HepG2 (cell line): ENCODE measurements around the gene FSTL1. TPM values are rescaled to one million over a fixed set of nuclear protein-coding genes. Genes with fewer than 3 reads are reported as not detected.

Experiments
- ATAC-seq: fragments of 200-7000 bp; cut with Tn5 transposase; 3 replicates; pipeline ENCODE4 v1.9.1; 2020; ENCODE audit warnings: mild to moderate bottlenecking, moderate library complexity
- BruUV-seq: library from RNA; stranded (reverse); fragments of 400-500 nt; replicated peaks from 2 replicates; lab custom pipeline; 2021; lab: Mats Ljungman, UMichigan
- CTCF ChIA-PET: fragments of 300-600 bp; formaldehyde crosslinking; extraction: SDS; loops from one replicate; lab custom pipeline; 2021; ENCODE audit warnings: low total read pairs, inconsistent platforms, low intra/inter-chr PET ratio; lab: Yijun Ruan, JAX
- POLR2A ChIA-PET: fragments of 350-600 bp; sonication (Branson Sonifier 250); formaldehyde crosslinking; loops from one replicate; lab custom pipeline; 2020; ENCODE audit warnings: antibody characterized with exemption, inconsistent platforms; lab: Yijun Ruan, JAX
- DNase-seq: peaks from one replicate; pipeline ENCODE4 v3.0.0-alpha.2; 2015; ENCODE audit warnings: low spot score
- FAIRE-seq: peaks from 3 replicates; lab custom pipeline; 2011; peaks lifted over from hg19 to GRCh38; lab: Jason Lieb, UNC
- H2AFZ ChIP-seq: one replicate; pipeline ENCODE4 v1.6.1; 2011; ENCODE audit warnings: low read length, inconsistent platforms
- H3K27ac ChIP-seq: fragments of 300-600 bp; 3 replicates; pipeline ENCODE4 v1.8.0; 2011; ENCODE audit warnings: mixed run types, mild to moderate bottlenecking, mixed read lengths, low read length, inconsistent platforms; ENCODE audit not compliant: insufficient read depth; ENCODE audit errors: extremely low read length
- H3K27me3 ChIP-seq, 2 experiments: fragments of 200-600 bp in 1 of 2; 2 replicates in 1 of 2; 3 replicates in 1 of 2; pipeline versions ENCODE4 v1.6.0 to v1.8.0; 2011; ENCODE audit warnings: low read length in 2 of 2, mild to moderate bottlenecking in 2 of 2, moderate library complexity in 2 of 2, inconsistent platforms in 1 of 2; ENCODE audit not compliant: insufficient read depth in 2 of 2, control insufficient read depth in 1 of 2
- H3K36me3 ChIP-seq, 2 experiments: fragments of 200-600 bp in 1 of 2; replicated peaks in 1 of 2; 2 replicates in 1 of 2; 3 replicates in 1 of 2; pipeline versions ENCODE4 v1.5.1 to v1.8.0; 2011; ENCODE audit warnings: low read length in 2 of 2, inconsistent platforms in 1 of 2; ENCODE audit not compliant: insufficient read depth in 2 of 2, control insufficient read depth in 1 of 2
- H3K4me1 ChIP-seq: 2 replicates; pipeline ENCODE4 v1.5.1; 2012; ENCODE audit warnings: low read length, inconsistent platforms; ENCODE audit not compliant: insufficient read depth
- H3K4me2 ChIP-seq: 2 replicates; pipeline ENCODE4 v1.6.0; 2011; ENCODE audit warnings: low read depth, low read length, inconsistent platforms
- H3K4me3 ChIP-seq, 3 experiments: fragments of 200-600 bp in 1 of 3; sonication (generic), shearing (Covaris generic) in 1 of 3; replicated peaks in 1 of 3; 2 replicates each; pipeline ENCODE4 v1.5.1; 2011 to 2016; ENCODE audit warnings: low read length in 3 of 3, inconsistent platforms in 2 of 3, low read depth in 2 of 3, mild to moderate bottlenecking in 2 of 3, control low read depth in 1 of 3, mixed read lengths in 1 of 3; ENCODE audit not compliant: insufficient read depth in 1 of 3
- H3K79me2 ChIP-seq: one replicate; pipeline ENCODE4 v1.6.1; 2011; ENCODE audit warnings: low read length, inconsistent platforms; ENCODE audit not compliant: insufficient read depth
- H3K9ac ChIP-seq: 2 replicates; pipeline ENCODE4 v1.6.0; 2011; ENCODE audit warnings: mild to moderate bottlenecking, low read depth, low read length, inconsistent platforms; ENCODE audit not compliant: insufficient read depth
- H3K9me3 ChIP-seq: 2 replicates; pipeline ENCODE4 v1.5.1; 2012; ENCODE audit warnings: mild to moderate bottlenecking, low read length
- H4K20me1 ChIP-seq: 2 replicates; pipeline ENCODE4 v1.6.0; 2011; ENCODE audit warnings: inconsistent platforms, mild to moderate bottlenecking, low read length, moderate library complexity; ENCODE audit not compliant: insufficient read depth
- DNMT1 ChIP-seq: sonication (generic); formaldehyde crosslinking; IDR thresholded peaks from 2 replicates; pipeline ENCODE4 v1.5.1; 2020; ENCODE audit warnings: mild to moderate bottlenecking, missing genetic modification reagents
- LCORL ChIP-seq, 2 experiments: fragments of 450-650 bp in 1 of 2; sonication (generic) in 1 of 2; formaldehyde crosslinking in 1 of 2; IDR thresholded peaks; 2 replicates each; pipeline versions ENCODE4 v1.5.0 to v1.6.1; 2017 to 2020; ENCODE audit warnings: antibody characterized with exemption in 1 of 2, missing genetic modification reagents in 1 of 2
- SSRP1 ChIP-seq: IDR thresholded peaks from 2 replicates; pipeline ENCODE4 v1.6.1; 2016; ENCODE audit warnings: control low read depth
- ZNF20 ChIP-seq: sonication (generic); formaldehyde crosslinking; IDR thresholded peaks from 2 replicates; pipeline ENCODE4 v1.4.0; 2020; ENCODE audit warnings: mild to moderate bottlenecking, moderate library complexity, missing genetic modification reagents
- ZNF382 ChIP-seq: sonication (generic); formaldehyde crosslinking; IDR thresholded peaks from 2 replicates; pipeline ENCODE4 v1.5.0; 2020; ENCODE audit warnings: missing genetic modification reagents, mild to moderate bottlenecking, borderline replicate concordance
- ZNF460 ChIP-seq: sonication (generic); formaldehyde crosslinking; IDR thresholded peaks from 2 replicates; pipeline ENCODE4 v1.5.1; 2020; ENCODE audit warnings: missing genetic modification reagents, mild to moderate bottlenecking, borderline replicate concordance
- ZNF607 ChIP-seq: sonication (generic); formaldehyde crosslinking; IDR thresholded peaks from 2 replicates; pipeline ENCODE4 v1.5.1; 2020; ENCODE audit warnings: missing genetic modification reagents, mild to moderate bottlenecking, borderline replicate concordance
- ZNF747 ChIP-seq: sonication (generic); formaldehyde crosslinking; IDR thresholded peaks from 2 replicates; pipeline ENCODE4 v1.8.1; 2023; ENCODE audit warnings: missing genetic modification reagents, mild to moderate bottlenecking, borderline replicate concordance
- WGBS: methylation state at CpG from one replicate; pipeline ENCODE4 v1.1.6; 2017; ENCODE audit warnings: low lambda C conversion rate; 5-methylcytosine and 5-hydroxymethylcytosine counted together
- in situ Hi-C: cut with HindIII; loops from 2 replicates; pipeline ENCODE4 v1.10.0; 2017; ENCODE audit warnings: low pct_unique_long_range_greater_than_20kb; ENCODE audit not compliant: extremely low pct_ligation_motif_present
- intact Hi-C: fragments of 100-400 bp; cut with micrococcal nuclease; formaldehyde crosslinking; loops from one replicate; pipeline ENCODE4 v1.10.0; 2022; ENCODE audit not compliant: unreplicated experiment
- polyA plus RNA-seq, 8 experiments: library from polyadenylated mRNA; depleted of rRNA in 3 of 8; stranded (reverse) in 7 of 8; unstranded in 1 of 8; fragments of >200 nt; fragmentation: Illumina TruSeq in 4 of 8; extraction: Trizol in 4 of 8; gene quantifications; 2 replicates each; pipeline versions ENCODE4 v1.2.1 to v1.2.3, GENCODE V29; 2011 to 2016; ENCODE audit warnings: low read depth in 4 of 8, missing spikeins in 1 of 8, mixed read lengths in 1 of 8; ENCODE audit not compliant: insufficient read depth in 1 of 8
- total RNA-seq, 5 experiments: library from RNA; depleted of rRNA; stranded (reverse); fragments of >200 nt; fragmentation: Illumina TruSeq; extraction: Trizol; gene quantifications; 2 replicates each; pipeline ENCODE4 v1.2.3, GENCODE V29; 2016; ENCODE audit warnings: low read depth in 1 of 5

FSTL1 gene
- total and polyA plus RNA-seq, 2 of the 13 experiments (the other 11 are each of a cell fraction or from before 2014, with no cell fraction given), result 0.07 to 0.29 TPM

DNA sequence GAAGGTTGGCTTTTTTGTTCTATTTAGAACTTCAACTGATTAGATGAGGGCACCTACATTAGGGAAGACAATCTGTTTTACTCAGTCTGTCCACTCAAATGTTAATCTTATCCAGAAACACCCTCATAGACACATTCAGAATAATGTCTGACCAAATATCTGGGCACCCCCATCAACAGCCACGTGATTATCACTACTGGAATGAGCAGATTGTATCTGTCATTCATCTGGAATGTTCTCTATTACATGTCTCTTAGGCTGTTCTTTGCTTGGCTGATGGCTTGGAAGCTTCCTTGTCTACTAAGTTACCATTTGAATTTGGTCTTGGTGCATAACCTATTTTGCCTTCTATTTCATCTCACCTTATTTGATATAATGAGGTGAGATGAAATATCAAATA is 86.0 kb downstream of the FSTL1 start:
- BruUV-seq, result no TSS peak
- TF ChIP-seq SSRP1 (CRISPR knock-in tag) (no peak), ZNF20 (no peak), ZNF460 (CRISPR knock-in tag) (no peak), LCORL (IDR thresholded peaks at IDR 0.05) (no peak), LCORL (CRISPR knock-in tag; IDR thresholded peaks at IDR 0.05) (no peak), DNMT1 (no peak), ZNF747 (no peak)
- in situ Hi-C loops (no loop called here), intact Hi-C loops (no loop called here)
- H4K20me1 ChIP-seq, result no peaks in the 10 kb centered on the region
- no peak overlapping the region for H3K9ac ChIP-seq
- DNase-seq (no peak), FAIRE-seq (no peak), ATAC-seq (no peak)
- ChIA-PET CTCF (no interaction called here), POLR2A (interaction anchor here (1.3 kb wide), 1 partner anchor 16 kb away, joined by 3 read pairs; the partner anchor contains the start of gene LRRC58)
- no peaks in the 10 kb centered on the region for H3K27me3 ChIP-seq
- no peak overlapping the region for H2AFZ ChIP-seq
- H3K36me3 ChIP-seq, result no peaks in the 10 kb centered on the region
- WGBS, result 0% methylated on average over 1 of the region's 1 CpG
- H3K27ac ChIP-seq, result no peak overlapping the region
- H3K4me3 ChIP-seq, result no peak overlapping the region
- no peak overlapping the region for H3K4me2 ChIP-seq
- no peaks in the 10 kb centered on the region for H3K79me2 ChIP-seq
- H3K9me3 ChIP-seq, result no peaks in the 10 kb centered on the region
- H3K4me1 ChIP-seq, result peaks cover 8% of the 10 kb centered on the region

DNA sequence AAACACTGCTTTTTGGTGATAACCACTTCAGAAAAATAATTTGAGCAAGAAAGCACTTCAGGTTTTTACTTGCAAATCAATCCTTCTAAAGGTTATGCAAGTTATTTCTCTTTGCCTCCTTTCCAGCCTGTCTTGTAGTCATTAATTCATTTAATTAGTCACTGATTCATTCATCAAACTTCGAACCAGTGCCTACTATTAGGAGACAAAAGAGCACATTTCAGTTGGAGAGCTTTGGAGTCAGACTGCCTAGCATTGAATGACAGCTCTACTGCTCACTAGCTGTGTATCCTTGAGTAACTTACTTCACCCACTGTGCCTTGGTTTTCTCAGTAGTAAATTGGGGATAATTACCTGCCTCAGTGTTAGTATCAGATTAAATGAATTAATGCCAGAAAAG is 86.7 kb downstream of the FSTL1 start:
- H2AFZ ChIP-seq, result no peak overlapping the region
- POLR2A ChIA-PET, result interaction anchor here (1.3 kb wide), 1 partner anchor 15 kb away, joined by 3 read pairs; the partner anchor contains the start of gene LRRC58

More for the DNA sequence above, 86.7 kb downstream of the FSTL1 start:
- Histone ChIP-seq H3K27ac (no peak overlapping the region), H3K4me2 (no peak overlapping the region), H3K4me1 (peaks cover 4% of the 10 kb centered on the region), H3K4me3 (no peak overlapping the region), H3K9me3 (no peaks in the 10 kb centered on the region), H3K9ac (no peak overlapping the region), H3K36me3 (no peaks in the 10 kb centered on the region), H3K79me2 (no peaks in the 10 kb centered on the region), H3K27me3 (no peaks in the 10 kb centered on the region), H4K20me1 (no peaks in the 10 kb centered on the region)
- 4% methylated on average over 1 of the region's 1 CpG for WGBS
- intact Hi-C loops, result no loop called here
- ATAC-seq (no peak), DNase-seq (no peak), FAIRE-seq (no peak)
- BruUV-seq, result no TSS peak
- in situ Hi-C loops, result no loop called here
- CTCF ChIA-PET, result no interaction called here
- TF ChIP-seq ZNF607 (CRISPR knock-in tag), result no peak
- no peak for TF ChIP-seq ZNF382 (CRISPR knock-in tag)
